HG02885 (cell line): ENCODE measurements around the gene TTC39B.

Experiments used
- ATAC-seq: cut with Tn5 transposase; IDR thresholded peaks from one replicate; pipeline ENCODE4 v1.9.1; 2021; ENCODE audit warnings: mild to moderate bottlenecking; ENCODE audit not compliant: unreplicated experiment, poor library complexity

Gene TTC39B

DNA sequence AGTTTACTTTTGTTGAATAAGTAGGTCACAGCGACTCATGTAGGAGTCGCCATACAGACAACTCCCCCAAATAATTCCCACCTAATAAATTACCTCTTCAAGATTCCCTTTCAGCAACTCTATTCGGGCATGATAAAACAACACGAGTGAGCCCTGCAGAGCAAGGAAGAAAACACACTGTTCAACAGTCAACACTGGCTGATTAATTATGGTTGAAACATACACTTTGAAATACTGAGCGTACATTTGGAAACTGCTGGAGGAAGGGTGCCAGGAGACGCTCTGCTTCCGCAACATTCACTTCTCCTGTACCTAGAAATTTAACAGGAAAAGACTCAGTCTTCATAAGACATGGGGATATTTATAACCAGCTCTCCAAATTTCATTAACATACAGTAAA is 117.5 kb downstream of the TTC39B start:
- ATAC-seq: no peak

DNA sequence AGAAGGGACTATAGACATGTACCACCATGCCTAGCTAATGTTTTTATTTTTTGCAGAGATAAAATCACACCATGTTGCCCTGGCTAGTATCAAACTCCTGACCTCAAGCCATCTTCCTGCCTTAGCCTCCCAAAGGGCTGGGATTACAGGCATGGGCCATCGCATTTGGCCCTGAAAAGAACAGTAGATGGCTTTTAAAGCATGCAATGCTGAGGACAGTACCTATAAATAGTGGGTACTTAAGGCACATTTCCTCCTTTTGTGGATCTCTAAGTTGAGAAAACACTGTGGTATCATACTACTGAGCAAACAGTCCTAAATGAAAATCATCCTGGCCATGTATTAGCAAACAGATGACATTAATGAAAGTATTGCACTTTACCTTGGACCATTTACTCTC is 119.4 kb downstream of the TTC39B start:
- no peak for ATAC-seq

DNA sequence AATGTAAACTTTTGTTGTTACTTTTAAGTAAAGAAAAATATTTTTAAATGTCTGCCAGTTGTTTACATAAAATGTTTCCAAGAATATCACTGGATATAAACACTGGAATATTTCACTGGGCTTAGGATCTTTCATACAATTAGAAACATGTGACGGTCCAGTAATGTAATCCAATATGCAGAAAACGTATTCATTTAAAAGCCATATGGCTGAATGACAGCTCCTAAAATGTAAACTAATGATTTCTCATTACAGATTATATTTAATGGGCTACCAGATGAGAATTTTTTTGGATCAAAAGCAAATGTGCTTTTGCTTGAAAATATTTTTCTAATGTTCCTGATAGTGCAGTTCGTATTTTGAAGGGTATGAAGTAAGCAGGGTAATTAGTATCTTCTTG is 124.3 kb downstream of the TTC39B start:
- no peak for ATAC-seq

DNA sequence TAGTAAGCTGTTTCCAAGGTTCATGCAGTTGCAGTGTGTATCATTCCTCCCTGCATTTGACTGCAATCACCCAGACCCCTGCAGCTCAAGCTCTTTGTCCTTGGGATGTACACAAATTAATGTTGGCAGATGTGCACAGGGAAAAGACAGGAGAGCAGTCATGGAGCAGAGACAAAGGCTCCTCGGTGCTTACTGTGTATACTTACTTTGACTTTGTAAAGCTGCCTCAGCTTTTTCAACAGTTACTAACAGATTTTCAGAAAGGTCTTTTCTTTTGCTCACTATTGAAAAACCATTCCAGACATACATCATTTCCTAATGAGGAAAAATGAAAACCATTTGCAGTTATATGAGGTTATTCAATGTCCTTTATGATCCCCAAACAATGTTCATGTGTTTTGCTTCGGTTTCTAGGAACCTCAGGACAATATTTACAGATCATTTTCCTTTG is 124.9 kb downstream of the TTC39B start:
- ATAC-seq: no peak

DNA sequence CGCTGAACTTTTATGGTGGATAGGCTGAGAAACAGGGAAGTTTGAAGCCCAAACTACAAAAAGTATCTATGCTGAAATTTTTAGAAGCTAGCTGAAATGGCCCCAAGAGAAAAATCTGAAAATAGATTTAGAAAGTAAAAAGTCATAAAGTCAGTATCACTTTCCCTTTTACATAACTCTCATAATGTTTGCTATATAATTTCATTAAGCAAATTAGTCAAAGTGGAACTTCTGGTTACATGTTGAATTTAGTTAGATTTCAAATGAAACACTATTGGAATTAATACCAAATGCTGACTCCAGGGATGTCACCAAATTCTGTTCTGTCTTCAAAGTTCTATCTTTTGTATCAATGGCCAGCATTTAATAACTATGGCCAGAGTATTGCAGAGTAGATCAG is 126.9 kb downstream of the TTC39B start:
- peak; percentile 85 for ATAC-seq

DNA sequence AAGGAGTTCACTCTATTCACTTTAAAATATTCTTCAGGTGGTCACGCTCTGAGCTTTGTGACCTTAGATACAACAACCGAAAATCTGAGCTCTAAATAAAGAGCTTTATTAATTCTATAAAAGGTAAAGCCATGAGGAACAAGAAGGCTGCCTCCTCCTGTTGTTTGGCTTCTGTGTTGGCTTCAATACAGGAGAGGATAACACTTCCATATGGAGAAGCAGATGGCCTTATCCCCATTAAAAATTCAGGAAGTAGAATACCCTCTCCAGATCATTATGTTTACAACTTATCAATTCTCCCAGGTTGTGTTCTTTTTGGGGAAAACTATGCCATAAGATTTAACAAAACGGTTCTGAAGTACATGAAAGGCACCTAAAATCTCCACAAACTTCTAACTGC is 128.4 kb downstream of the TTC39B start:
- no peak for ATAC-seq

DNA sequence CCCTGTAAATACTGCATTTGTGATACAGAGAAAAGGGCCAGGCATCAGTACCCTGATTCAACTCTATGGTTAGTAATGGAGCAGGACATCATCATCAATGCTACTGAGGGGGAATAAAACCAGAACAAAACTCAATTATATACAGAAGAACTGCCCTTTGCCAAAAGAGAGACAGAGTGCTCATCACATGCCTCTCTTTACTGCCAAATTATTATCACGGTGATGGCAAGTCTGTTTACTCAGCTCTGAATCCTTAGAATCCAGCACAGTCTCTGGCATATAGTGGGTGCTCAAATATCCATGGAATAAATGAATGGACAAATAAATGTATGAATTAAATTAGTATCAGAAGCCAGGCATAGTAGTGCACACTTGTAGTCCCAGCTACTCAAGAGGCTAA is 130.2 kb downstream of the TTC39B start:
- ATAC-seq: no peak

DNA sequence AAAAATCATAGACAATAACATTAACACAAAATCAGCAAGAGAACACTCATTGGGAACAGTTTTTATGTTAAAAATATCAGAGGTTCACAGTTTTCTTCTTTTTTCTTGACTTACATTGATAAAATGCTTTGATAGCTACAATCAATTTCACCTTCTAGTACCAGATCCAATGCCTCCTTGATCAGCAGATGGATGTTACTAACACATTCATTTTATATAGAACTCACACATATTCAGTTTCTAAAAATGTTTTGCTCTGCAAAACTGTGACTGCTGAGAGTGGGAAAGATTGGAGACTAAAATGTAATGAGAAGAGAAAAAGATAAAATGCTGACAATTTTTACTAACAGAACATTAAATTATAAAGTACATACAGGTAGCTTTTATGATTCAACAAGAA is 143.1 kb downstream of the TTC39B start:
- no peak for ATAC-seq

DNA sequence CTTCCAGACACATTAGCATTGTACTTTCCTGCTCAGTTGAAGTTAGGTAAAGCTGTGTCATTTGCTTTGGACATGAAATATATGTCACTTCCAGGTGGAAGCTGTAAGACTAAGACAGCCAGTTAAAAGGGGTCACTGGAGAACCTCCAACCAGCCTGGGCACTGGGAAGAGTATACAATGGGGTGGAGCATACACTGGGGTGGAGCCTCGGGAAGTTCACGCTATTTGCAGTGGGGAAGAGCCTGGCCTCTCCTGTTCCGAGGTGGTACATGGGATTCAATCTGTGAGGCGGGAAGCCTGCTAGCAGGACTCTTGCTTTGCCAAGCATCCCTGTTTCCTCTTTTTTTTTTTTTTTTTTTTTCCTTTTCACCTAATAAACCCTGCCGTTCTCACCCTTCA is 145.3 kb downstream of the TTC39B start:
- ATAC-seq: no peak

DNA sequence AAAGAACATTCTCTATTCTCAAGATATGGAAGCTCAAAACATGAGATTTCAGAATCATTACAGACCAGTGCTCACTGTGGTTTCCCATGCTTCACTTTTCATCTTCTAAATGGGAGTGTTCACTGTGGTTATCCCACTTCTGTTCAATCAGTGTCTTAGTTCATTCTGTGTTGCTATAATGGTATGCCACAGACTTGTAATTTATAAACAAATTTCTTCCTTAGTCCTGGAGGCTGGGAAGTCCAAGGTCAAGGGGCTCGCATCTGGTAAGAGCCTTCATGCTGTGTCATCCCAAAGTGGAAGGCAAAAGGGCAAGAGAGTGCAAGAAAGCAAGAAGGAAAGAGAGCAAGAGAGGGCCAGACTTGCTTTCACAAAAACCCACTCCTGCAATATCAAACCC is 146.3 kb downstream of the TTC39B start:
- no peak for ATAC-seq

DNA sequence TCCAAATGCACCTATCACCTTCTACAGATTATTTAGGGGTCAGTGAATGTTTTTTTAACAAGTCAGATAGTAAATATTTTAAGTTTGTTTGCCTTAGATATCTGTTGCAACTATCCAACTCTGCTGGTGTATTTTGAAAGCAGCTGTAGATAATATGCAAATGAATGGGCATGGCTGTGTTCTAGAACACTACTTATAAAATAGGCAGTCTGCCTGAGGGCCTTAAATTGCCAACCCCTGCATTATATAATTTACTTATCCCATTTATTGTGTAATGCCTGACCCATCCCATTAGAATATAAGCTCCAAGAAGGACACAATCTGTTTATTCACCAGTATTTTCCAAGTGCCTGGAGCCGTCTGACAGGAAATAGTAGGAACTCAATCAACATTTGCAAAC is 149.0 kb downstream of the TTC39B start:
- ATAC-seq: no peak

DNA sequence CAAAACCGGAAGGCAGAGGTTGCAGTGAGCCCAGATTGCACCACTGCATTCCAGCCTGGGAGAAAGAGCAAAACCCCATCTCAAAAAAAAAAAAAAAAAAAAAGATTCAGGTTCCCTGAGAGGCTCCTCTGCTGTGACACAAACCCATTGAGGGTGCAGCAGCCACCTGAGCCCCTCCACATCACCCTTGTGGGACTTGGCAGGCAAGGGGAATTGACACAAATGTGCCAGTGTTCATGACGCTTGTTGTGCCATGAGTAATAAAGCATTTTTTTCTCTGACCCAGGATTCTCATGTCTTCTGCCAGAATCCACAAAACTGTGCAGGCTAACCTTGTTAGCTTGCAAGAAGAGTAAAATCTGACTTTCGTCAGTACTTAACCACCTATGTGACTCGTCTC is 149.6 kb downstream of the TTC39B start:
- ATAC-seq: no peak

DNA sequence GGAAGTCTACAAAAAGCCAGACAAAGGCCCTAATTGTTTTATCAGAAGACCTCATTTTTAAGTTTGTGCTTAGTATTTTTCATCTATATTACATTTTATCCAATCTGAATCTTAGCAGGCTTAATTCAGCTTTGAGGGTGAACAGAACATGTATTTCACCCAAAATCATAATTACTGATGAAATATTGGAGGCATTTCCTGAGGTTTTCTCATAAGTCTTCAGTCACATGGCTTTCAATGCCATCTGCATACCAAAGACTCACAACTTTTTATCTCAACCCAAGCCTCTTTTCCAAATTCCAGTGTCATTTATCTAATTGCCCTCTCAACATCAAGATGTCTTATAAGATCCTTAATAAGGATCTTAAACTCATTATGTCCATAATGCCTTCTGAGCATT is 150.8 kb downstream of the TTC39B start:
- no peak for ATAC-seq

DNA sequence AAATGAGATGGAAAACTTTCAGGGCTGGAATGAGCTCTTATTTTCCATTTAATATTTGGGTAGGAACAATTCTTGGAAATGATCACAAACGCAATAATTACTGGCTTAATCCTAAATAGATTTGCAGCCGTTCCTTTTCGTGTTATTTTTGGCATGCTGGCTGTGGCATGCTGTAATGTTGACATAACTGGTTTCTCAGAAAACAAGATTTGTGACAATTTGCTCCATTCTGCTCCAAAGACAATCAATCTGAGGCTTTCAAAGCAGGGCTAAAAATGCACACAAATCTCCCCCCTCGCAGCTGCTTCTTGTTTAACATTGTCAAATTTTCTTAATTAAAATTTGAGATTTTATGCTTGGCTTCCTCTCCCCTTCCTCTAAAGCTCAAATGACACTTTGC is 151.2 kb downstream of the TTC39B start:
- ATAC-seq: no peak

DNA sequence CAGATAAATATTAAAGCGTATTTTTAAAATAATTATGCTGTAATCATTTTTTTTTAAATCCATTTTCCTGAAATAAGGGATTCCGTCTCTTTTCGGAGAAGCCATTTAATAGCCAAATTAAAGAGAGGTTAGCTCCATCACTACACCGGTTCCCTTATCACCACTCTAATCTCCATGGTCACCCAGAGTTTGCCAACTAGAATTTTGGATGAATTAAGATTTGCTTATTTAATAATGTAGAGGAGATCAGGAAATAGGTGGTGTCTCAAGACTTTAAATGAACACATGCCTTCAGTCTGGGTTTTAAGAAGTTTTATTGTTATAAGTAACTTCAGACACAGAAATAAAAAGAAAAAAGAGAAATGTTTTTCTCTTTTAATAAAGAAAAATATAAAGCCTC is 151.7 kb downstream of the TTC39B start:
- no peak for ATAC-seq

DNA sequence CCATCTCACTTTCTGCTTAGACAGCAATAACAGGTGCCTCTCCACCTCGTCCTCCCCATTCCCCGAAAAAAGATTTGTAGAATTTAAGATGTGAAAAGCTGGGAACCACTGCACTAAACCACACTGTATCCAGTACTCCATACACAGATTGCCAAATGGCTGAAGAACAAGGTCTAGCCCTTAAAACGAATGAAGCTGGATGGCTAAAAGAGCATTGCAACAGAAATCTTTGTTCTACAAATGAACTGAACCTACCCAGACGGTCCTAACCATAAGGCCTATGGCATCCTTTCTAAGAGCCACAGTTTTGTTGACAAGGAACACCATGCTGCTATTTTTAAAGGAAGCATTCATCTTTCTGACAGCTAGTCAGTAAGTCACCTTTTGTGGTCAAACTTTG is 152.3 kb downstream of the TTC39B start:
- no peak for ATAC-seq

DNA sequence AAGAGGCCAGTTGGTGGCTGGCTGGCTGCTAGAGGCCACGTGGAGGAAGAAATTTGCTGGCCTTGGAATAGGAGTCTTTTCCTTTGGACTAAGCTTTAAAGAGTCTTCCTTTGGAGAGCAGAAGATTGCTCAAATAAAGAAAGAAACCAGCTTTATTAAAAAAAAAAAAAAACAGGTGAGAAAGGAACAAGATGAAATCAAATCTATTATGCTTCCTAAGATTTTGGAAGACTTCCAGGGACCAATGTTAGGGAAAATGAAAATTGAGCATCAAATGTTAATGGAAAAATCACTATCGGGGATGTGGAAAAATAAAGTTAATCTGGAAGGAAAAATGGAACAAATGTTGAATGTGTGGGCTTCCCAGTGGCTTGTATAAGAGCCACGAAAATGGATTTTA is 153.1 kb downstream of the TTC39B start:
- no peak for ATAC-seq

DNA sequence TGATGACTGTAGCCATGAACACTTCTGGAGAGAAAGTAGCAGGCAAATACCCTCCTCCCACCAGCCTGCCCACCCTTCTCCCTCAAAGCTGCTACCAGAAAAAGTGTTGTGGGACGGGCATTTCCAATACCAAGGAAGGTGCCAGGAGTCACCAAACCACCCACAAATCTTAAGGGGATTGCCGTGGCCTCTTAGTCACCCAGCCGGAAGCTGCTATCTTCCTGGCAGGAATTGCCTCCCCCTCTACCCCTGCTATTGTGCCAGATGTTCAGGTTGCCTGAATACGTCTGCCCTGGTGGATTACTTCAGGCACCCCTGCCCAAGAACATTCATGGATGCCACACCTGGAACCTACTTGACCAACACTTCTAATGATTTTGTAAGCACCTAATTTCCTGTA is 156.1 kb downstream of the TTC39B start:
- ATAC-seq: no peak

DNA sequence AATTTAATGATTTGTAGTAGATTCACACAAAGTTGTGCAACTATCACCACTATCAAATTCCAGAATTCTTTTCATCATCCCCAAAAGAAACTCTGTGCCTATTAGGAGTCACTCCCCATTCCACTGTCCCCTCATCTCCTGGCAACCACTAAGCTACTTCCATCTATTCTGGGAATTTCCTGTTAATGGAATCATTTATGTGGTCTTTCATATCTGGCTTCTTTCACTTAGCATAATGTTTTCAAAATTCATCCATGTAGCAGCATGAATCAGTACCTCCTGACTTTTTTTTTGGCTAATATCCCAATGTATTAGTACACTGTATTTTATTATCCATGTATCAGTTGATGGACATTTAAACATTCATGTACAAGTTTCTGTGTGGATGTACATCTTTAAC is 157.6 kb downstream of the TTC39B start:
- no peak for ATAC-seq

DNA sequence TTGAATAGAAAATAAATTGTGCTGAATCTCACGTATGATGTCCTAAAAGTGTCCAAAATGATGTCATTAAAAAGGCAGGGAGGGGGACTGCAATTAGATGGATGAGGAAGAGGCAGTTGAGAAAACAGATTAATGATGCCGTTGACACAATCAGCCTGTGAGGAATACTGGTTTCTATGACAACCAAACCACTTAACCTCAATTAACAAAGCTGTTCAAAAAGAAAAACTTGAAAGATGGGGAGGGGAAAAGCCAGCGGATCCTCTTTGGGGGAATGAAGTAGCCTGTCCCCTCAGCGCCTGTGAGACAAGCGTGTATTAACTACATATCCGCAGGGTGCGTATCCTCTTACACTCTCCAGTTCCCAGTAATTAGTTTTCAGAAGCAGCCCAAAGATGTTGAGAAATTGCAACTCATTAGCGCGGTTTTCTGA is 160.7 kb downstream of the TTC39B start:
- ATAC-seq: no peak

DNA sequence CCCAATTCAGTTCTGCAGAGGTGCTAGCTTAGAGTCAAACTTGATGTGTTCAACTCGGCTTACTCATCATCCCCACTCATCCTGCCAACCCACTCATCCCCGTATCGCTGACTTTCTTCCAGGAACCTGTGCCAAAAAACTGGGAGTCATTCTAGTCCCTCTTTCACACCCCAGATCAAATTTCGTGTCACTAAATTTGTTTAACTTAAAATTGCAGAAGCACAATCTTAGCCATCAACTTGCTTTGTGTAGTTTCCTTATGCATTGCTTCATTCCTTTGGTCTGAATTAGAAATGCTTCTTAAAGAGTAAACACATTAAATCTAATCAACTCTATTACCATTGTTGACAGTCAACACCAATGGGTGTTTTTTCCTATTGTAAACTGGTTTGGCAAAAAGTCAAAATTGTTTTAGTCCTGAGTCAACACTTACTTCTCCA is 162.4 kb downstream of the TTC39B start:
- no peak for ATAC-seq

DNA sequence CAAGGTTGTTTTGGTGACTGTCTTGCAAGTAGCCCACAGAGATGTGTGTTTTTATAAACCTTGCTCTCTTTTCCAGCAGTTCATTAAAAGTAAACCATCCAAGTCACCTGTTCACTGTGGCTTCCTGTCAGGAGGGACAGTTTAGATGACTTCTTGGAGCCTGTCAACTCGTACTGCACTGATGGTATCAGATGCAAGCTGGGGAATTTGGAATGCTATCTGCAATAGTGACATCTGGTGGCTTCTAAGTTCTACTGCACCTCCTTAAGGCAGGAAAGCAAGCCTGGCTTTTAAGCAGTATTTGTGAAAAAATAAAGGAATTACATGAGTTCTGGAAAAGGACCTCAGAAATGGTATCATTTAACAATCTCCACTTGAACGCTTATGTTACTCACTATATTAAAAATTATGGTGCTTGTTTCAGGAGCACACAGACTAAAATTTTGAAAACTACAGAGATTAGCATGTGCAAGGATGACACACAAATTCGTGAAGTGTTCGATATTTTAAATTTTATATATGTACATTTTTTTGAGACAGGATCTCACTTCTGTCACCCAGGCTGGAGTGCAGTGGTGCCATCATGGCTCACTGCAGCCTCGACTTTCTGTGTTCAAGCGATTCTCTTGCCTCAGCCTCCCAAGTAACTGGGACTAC is 164.0 kb downstream of the TTC39B start:
- peak; percentile 98 for ATAC-seq

DNA sequence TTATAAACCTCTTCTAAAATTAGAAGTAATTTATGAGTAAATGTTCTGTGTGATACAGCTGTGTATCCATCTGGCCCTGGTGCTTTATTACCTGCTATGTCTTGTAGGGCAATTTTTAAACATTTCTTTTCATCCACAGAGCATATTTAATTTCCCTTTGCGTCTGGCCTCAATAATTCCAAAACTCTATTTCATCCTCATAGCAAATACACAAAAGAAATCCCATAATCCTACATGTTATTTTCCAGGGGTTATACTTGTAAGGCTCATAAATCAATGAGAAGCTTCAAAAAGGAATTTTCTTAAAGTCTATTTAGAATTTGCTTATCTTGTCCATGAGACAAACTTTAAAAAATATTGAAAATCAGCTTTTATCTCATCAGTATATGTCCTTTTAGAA is 167.0 kb downstream of the TTC39B start:
- ATAC-seq: no peak
